ENCODE data around the gene SCUBE1. TPM values are rescaled to one million over a fixed set of nuclear protein-coding genes. Genes with fewer than 3 reads are reported as not detected.

Gene SCUBE1
- polyA plus RNA-seq, 1 of the 3 experiments (the other 2 are of a cell fraction), result 0.56 TPM

- POLR2A ChIA-PET, result no interaction called here
- Histone ChIP-seq H3K27me3 (ENCODE audit: insufficient read depth) (no peaks in the 10 kb centered on the region), H3K36me3 (replicated peaks in 1 of 2; ENCODE audit: control insufficient read depth in 1 of 2, insufficient read depth in 2 of 2, low read length in 1 of 2) (no peaks in the 10 kb centered on the region), H4K20me1 (ENCODE audit: insufficient read depth) (no peaks in the 10 kb centered on the region), H3K79me2 (ENCODE audit: insufficient read depth) (no peaks in the 10 kb centered on the region), H3K4me2 (no peak overlapping the region), H3K4me1 (ENCODE audit: control insufficient read depth in 1 of 2, insufficient read depth in 2 of 2, low read depth in 1 of 2, low read length in 1 of 2) (no peaks in the 10 kb centered on the region), H2AFZ (ENCODE audit: low read depth) (no peak overlapping the region), H3K9ac (no peak overlapping the region), H3K9me2 (no peaks in the 10 kb centered on the region), H3F3A (replicated peaks; ENCODE audit: insufficient read depth) (no peaks in the 10 kb centered on the region), H3K4me3 (ENCODE audit: low read depth in 2 of 2, low read length in 1 of 2) (no peak overlapping the region), H3K27ac (ENCODE audit: low read depth in 2 of 2, low read length in 1 of 2) (no peak overlapping the region), H3K9me3 (no peaks in the 10 kb centered on the region)
- TF ChIP-seq TEAD4 (IDR thresholded peaks at IDR 0.05; ENCODE audit: borderline replicate concordance, insufficient read depth), result no peak
- TF ChIP-seq MAX (IDR thresholded peaks at IDR 0.05; ENCODE audit: low read depth), result no peak
- TF ChIP-seq, protein P1, sequence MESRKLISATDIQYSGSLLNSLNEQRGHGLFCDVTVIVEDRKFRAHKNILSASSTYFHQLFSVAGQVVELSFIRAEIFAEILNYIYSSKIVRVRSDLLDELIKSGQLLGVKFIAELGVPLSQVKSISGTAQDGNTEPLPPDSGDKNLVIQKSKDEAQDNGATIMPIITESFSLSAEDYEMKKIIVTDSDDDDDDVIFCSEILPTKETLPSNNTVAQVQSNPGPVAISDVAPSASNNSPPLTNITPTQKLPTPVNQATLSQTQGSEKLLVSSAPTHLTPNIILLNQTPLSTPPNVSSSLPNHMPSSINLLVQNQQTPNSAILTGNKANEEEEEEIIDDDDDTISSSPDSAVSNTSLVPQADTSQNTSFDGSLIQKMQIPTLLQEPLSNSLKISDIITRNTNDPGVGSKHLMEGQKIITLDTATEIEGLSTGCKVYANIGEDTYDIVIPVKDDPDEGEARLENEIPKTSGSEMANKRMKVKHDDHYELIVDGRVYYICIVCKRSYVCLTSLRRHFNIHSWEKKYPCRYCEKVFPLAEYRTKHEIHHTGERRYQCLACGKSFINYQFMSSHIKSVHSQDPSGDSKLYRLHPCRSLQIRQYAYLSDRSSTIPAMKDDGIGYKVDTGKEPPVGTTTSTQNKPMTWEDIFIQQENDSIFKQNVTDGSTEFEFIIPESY (IDR thresholded peaks at IDR 0.05; ENCODE audit: borderline replicate concordance, low read depth), result no peak
- no peak for TF ChIP-seq TCF12 (IDR thresholded peaks at IDR 0.05)
- no peak for TF ChIP-seq USF1 (IDR thresholded peaks at IDR 0.05; ENCODE audit: borderline replicate concordance, low read depth)
- no peak for TF ChIP-seq RXRA (IDR thresholded peaks at IDR 0.05; ENCODE audit: borderline replicate concordance, low read depth)
- TF ChIP-seq SMC3 (IDR thresholded peaks at IDR 0.05; ENCODE audit: low read depth, low read length), result no peak
- DNase-seq, result no peak
- 74% methylated on average over 6 of the region's 6 CpGs for WGBS (ENCODE audit: low lambda C conversion rate)
- CTCF ChIA-PET, result interaction anchor here (0.8 to 1.0 kb wide), 2 partner anchors 15 to 129 kb away, joined by 3 to 5 read pairs; no protein-coding TSS in a partner anchor
These were observed 126.4 kb downstream of the SCUBE1 start for GRCh38 chr22:43216738-43217137.

GRCh38 chr22:43213962-43214361, 129.2 kb downstream of the SCUBE1 start:
- no peaks in the 10 kb centered on the region for H3F3A ChIP-seq (replicated peaks; ENCODE audit: insufficient read depth)
- TF ChIP-seq, protein P2, sequence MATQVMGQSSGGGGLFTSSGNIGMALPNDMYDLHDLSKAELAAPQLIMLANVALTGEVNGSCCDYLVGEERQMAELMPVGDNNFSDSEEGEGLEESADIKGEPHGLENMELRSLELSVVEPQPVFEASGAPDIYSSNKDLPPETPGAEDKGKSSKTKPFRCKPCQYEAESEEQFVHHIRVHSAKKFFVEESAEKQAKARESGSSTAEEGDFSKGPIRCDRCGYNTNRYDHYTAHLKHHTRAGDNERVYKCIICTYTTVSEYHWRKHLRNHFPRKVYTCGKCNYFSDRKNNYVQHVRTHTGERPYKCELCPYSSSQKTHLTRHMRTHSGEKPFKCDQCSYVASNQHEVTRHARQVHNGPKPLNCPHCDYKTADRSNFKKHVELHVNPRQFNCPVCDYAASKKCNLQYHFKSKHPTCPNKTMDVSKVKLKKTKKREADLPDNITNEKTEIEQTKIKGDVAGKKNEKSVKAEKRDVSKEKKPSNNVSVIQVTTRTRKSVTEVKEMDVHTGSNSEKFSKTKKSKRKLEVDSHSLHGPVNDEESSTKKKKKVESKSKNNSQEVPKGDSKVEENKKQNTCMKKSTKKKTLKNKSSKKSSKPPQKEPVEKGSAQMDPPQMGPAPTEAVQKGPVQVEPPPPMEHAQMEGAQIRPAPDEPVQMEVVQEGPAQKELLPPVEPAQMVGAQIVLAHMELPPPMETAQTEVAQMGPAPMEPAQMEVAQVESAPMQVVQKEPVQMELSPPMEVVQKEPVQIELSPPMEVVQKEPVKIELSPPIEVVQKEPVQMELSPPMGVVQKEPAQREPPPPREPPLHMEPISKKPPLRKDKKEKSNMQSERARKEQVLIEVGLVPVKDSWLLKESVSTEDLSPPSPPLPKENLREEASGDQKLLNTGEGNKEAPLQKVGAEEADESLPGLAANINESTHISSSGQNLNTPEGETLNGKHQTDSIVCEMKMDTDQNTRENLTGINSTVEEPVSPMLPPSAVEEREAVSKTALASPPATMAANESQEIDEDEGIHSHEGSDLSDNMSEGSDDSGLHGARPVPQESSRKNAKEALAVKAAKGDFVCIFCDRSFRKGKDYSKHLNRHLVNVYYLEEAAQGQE (IDR thresholded peaks at IDR 0.05; ENCODE audit: low read depth, low read length), result no peak
- no peak for TF ChIP-seq POLR2AphosphoS5 (IDR thresholded peaks at IDR 0.05; ENCODE audit: low read depth, low read length)
- no peak for TF ChIP-seq RAD21 (IDR thresholded peaks at IDR 0.05; ENCODE audit: low read length)
- TF ChIP-seq PBX3 (IDR thresholded peaks at IDR 0.05), result no peak
- no peaks in the 10 kb centered on the region for H3K9me2 ChIP-seq
- no peaks in the 10 kb centered on the region for H3K27me3 ChIP-seq (ENCODE audit: insufficient read depth)
- H3K36me3 ChIP-seq (replicated peaks in 1 of 2; ENCODE audit: control insufficient read depth in 1 of 2, insufficient read depth in 2 of 2, low read length in 1 of 2), result no peaks in the 10 kb centered on the region
- H3K27ac ChIP-seq (ENCODE audit: low read depth in 2 of 2, low read length in 1 of 2), result no peak overlapping the region
- H3K4me2 ChIP-seq, result no peak overlapping the region
- CTCF ChIA-PET, result no interaction called here
- H4K20me1 ChIP-seq (ENCODE audit: insufficient read depth), result no peaks in the 10 kb centered on the region
- no CpG with 5 or more reads among the region's 12 CpGs for WGBS (ENCODE audit: low lambda C conversion rate)
- H3K9ac ChIP-seq, result no peak overlapping the region
- H3K79me2 ChIP-seq (ENCODE audit: insufficient read depth), result no peaks in the 10 kb centered on the region
- no peaks in the 10 kb centered on the region for H3K9me3 ChIP-seq
- no peak overlapping the region for H3K4me3 ChIP-seq (ENCODE audit: low read depth in 2 of 2, low read length in 1 of 2)
- no peak for DNase-seq
- POLR2A ChIA-PET, result no interaction called here
- H3K4me1 ChIP-seq (ENCODE audit: control insufficient read depth in 1 of 2, insufficient read depth in 2 of 2, low read depth in 1 of 2, low read length in 1 of 2), result no peaks in the 10 kb centered on the region
- H2AFZ ChIP-seq (ENCODE audit: low read depth), result no peak overlapping the region

Data from SK-N-SH (cell line).